Measurements from ENCODE around the gene SLC28A1.
"Not testable (repeated sequence)": the region's sequence is repeated elsewhere in the genome, so short reads cannot be mapped to it uniquely, and the experiment has no call there.

SLC28A1 gene

DNA sequence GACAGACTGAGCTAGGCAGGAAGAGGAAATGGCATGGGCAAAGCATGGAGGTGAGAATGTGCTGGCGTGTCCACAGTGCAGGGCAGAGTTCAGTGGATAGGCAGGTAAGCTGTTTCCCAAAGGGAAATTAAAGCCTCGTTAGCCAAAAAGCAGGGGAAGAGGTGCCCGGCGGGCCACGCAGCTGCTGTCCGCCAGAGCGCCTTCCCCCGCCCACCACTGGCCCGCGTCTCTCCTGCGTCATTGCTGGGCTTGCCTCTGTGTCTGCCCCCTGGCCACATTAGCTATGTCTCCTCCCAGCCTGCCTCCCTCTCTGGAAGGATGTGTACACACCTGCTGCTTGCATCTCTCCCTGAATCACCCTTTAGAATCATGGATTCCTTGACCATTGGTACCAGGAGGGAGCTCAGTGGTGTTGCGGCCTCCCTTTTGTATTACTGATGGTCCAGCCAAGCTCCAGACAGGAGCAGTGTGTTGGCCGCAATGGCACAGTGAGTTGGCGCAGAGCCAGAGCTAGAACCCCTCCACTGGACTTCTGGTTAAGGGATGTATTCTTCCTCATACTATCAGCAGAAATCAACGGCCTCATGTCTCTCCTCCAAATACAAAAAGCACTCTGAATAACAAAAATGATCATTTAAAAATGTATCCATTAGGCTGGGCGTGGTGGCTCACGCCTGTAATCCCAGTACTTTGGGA, 26.6 kb downstream of the SLC28A1 start:
- DNase-seq, result no peak

DNA sequence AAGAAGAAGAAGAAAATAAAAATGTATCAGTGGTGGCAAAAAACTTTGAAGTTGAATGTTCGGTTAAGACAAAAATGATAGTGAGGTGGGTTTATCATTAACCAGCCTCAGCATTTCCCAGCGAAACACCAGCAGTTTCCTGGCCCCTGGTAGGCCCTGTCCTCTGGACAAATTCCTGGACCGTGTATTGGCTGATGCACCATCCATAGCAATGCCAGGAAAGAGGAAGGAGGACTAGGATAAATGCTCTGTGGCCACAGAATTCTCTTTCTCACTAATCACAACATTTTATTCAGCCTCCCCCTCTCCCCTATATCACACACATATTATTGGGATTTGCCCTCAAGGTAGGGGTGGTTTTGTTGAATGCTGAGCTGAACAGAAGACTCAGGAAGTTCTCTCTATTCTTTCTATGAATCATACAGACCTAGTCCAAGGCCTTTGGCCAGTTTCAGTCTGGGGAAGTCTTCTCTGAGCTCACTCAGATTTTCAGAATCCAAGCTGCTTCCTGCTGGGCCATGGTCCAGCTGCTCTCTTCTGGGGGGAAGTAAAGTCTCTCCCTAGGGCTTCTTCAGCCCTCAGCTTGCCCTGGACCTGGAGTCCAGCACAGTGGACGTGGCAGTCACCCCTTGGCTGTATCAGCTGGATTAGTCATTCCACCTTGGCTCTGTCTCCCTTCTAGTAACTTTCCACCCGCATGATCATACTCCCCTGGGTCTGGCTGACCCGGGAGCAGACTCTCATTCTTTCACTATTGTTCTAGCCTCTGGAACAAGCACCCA, 27.6 kb downstream of the SLC28A1 start:
- DNase-seq, result peak; percentile 23

DNA sequence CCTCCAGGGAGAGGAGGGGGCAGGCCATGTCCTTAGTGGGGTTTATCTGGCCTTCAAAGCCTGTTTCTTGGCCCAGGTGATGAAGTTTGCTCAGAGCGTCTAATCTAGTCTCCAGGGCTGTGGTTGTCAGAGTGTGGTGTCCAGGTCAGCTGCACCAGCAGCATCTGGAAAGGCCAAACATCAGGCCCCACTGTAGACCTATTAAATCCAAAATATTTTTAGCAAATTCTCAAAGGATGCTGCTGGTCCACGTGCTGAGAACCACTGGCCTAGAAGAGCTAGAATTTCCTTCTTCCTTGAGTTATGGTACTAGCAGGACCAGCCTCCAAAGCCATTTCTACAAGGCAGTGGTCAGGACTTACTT, 28.9 kb downstream of the SLC28A1 start:
- DNase-seq, result no peak

DNA sequence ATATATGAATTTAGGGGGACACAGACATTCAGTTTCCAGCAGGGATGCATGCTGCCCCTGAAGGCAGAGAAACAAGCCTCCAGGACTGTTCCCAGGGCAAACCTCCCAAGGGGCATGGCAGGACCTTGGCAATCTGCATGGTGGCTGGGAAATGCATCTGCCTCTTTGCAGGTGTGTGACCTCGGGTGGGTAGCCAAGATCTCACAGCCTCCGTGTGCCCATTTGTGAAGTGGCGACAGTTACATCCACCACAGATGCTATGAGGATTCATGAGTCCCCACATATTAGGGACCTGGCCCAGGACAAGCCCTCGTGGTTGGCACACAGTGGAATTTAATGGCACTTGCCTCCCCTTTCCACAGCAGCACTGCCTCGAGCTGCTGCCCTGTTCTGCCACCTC, 29.9 kb downstream of the SLC28A1 start:
- no peak for DNase-seq

DNA sequence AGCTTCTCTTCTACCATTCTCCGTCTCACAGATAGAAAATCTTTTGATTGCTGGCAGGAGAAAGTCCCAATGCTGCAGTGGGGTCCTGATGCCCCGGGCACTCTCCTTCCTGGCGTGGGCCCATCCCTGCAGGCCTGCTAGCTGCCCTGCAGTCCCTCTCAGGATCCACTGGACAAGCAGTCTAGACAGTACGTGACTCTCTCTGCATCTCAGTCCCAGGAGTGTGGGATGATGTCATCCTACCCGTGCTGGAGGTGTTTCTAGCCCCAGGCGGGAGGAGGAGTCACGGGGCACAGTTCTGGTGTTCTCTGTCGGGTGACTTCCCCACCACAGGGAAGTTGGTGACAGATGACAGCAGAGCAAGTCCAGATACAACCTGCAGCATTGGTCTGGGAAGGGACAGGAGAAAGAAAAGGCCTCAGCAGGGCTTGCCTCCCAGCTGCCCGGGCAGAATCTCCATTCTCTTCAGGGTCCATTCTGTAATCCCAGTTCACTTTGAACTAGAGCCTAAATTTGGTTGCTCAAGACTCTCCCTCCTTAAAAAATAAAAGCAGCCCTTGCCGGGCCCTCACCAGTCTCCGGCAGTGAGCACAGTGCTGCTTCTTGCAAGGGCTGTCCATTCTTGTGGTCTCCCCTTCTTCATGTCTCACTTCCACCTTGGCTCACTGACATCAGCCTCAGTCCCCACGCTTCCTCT, 30.6 kb downstream of the SLC28A1 start:
- peak; percentile 91 for DNase-seq

DNA sequence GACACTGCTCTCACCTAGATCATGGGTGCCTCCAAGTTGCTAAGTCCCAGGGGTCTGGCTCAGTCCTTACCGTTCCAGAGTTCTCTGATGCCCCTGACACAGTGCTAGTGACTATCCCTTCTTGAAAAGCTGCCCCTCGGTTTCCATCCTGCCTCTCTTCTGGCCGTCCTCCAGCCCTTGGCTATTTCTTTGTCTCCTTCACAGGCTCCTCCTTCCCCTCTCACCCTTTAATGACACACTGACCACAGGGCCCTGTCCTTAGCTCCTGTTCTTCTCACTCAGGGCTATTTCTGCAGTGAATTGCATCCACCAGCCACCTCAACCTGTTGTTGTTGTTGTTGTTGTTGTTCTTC, 31.1 kb downstream of the SLC28A1 start:
- no peak for DNase-seq

DNA sequence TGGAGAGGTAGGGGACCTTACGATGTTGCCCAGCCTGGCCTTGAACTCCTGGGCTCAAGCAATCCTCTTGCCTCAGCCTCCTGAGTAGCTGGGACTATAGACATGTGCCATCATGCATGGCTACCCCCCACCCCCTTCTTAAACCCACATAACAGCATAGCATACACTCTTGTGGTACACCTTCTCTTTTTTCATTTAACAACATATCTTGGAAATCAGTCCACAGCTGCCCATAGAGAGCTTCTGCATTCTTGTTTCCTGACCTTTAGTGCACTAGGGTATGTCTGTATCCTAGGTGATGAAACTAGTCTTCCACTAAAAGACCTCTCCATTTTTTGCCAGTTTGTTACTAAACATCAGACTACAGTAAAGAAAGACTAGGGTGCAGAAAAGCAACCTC, 33.0 kb downstream of the SLC28A1 start:
- no peak for DNase-seq

DNA sequence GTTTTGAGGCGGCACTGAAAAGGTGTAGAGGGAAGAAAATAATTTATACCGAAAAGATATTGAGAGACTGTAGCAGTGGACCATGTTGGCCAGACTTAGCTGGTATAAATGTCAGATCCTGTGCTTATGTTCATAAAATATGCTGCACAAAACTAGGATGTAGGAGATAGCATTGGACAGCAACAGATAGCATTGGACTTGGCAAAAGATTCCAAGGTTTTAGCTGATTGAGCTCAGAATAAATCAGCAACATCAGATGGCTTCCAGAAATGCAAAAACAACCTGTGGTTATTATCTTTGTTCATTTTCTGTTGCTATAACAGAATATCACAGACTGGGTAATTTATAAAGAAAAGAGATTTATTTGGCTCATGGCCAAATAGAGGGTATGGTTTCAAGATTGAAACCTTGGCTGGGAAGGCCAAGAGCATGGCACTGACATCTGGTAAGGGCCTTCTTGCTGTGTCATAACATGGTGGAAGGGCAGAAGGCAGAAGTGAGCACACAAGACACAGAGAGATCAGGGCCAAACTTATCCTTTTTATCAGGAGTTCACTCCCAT, 34.7 kb downstream of the SLC28A1 start:
- DNase-seq, result peak; percentile 30

DNA sequence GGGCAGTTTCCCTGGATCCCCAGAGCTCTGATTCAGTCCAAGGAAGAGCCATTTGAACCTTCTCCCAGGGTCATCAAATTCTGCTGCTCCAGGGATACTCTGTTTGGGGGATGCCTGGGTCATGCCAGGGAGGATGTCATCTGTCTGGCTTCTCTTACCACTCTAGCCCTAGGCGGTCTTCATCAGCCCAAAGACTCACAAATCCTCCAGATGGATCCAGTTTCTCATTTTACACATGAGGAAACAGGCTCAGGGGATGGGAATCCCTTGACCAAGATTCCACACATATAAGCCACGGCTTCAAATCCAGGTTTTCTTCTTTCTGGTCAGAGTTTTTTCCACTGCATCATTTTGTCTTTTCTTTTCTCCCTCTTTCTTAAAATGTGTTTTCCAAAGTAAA, 36.7 kb downstream of the SLC28A1 start:
- no peak for DNase-seq

DNA sequence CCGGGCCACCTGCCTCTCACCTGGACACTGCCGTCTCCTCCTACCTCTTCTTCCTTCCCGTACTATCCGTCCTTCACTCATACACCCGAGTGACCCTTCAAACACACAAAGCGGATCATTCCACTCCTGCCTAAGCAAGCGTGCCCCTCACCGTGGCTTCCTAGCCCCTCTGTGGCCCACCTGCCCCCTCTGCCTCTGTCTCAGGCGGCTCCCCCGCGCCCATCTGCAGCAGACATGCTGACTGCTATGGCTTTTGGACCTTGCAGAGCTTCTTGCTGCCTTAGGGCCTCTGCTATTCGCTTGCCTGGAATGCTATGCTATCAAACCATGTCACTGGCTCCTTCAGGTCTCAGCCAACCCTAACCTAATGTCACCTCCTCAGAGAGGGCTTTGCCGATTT, 38.1 kb downstream of the SLC28A1 start:
- DNase-seq, result no peak

DNA sequence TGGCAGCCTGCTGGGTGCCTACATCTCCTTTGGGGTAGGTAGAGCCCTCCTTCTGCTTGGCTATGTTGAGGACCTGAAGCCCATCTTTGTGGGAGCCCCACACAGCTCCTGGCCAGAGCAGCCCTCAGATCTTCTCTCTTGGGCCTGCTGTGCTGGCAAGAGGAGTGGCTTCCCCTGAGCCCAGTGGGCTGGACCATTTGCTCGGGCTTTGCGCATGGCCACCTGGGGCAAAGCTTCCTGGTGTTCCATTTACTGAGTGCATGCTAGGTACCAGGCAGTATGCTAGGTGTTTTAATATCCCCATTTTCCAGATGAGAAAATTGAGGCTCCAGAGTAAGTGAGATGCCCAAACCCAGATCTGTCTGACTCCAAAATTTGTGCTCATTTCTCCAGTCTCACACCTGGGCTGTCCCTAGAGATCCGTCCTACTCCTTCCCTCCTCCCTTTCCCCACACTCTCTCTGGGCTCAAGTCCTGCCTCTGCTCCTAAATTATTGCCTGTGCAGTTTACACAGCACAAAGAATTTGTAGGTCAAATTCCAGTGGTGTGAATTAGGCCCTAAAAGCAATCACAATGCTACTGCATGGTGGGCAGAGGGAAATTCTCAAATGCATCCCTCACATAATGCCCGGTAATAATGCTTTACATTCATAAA, 39.7 kb downstream of the SLC28A1 start:
- no peak for DNase-seq

DNA sequence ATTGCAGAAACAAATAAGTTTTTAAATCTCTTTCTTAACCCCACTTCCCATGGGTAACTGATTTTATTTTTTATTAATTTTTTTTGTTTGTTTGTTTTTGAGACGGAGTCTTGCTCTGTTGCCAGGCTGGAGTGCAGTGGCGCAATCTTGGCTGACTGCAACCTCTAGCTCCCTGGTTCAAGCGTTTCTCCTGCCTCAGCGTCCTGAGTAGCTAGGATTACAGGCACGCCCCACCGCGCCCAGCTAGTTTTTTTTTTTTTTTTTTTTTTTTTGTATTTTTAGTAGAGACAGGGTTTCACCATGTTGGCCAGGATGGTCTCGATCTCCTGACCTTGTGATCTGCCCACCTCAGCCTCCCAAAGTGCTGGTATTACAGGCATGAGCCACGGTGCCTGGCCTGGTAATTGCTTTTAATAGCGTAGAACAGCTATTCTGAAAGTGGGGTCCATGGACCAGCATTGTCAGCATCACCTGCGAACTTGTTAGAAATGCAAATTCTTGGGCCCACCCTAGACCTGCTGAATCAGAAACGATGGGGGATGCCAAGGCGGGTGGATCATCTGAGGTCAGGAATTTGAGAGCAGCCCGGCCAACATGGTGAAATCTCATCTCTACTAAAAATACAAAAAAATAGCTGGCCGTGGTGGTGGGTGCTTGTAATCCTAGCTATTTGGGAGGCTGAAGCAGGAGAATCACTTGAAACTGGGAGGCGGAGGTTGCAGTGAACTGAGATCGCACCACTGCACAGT, 40.5 kb downstream of the SLC28A1 start:
- not testable (repeated sequence) for DNase-seq

DNA sequence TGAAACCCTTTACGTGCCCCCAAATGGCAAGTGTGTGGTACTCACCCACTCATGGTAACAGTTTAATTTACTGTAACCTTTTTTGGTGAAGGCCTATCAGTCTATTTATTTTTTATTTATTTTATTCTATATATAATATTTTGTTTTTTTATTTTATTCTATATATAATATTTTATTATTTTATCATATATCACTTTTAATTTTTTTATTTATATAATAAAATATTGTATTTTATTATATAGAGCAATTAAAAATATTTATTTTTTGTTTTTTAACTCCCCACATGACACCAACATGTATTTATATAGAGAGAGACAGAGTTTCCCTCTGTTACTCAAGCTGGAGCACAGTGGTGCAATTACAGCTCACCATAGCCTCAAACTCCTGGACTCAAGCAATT, 41.4 kb downstream of the SLC28A1 start:
- no peak for DNase-seq

DNA sequence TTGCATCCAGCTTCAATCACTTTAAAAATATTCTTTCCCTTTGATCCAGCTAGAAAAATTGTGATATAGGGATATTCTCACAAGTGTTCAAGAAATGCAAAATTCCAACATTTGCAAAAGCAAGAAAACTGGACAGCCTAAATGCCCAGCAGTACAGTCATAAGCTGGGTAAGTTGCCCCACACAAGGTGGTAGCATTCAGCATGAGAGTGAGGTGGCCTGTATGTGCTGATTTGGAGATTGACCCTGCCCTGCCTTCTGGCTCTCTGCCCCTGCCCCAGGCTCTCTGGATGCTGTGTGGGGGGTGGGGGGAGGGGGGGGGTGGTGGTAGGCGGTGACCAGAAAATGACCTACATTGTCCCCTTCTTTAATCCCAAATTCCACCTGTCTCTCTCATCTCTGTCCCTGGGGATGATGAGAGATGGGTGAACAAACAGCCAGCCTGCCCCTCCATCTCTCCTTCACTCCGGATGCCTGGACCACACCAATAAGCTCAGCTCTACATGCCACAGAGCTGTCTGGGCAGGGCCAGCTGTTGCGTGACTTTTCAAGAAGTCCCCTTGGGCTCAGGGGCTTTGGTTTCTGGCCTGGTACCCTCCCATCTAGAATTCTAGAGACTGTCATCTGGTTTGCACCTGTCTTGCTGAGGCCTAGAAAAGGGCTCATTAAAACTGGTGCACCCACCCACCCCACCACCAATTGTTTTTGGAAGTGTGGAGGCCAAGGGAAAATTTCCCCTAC, 42.2 kb downstream of the SLC28A1 start:
- no peak for DNase-seq

DNA sequence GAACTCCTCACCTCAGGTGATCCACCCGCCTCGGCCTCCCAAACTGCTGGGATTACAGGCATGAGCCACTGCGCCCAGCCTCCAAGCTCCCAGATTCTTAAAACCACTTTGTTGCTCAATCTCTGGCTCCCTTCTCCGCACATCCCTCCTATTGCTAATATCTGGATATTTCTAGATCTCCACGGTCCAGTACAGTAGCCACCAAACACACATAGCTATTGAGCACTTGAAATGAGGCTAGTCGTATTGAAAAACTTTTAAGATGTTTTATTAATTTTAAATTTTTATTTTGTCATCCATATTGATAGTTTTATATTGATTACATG, 44.3 kb downstream of the SLC28A1 start:
- DNase-seq, result no peak

DNA sequence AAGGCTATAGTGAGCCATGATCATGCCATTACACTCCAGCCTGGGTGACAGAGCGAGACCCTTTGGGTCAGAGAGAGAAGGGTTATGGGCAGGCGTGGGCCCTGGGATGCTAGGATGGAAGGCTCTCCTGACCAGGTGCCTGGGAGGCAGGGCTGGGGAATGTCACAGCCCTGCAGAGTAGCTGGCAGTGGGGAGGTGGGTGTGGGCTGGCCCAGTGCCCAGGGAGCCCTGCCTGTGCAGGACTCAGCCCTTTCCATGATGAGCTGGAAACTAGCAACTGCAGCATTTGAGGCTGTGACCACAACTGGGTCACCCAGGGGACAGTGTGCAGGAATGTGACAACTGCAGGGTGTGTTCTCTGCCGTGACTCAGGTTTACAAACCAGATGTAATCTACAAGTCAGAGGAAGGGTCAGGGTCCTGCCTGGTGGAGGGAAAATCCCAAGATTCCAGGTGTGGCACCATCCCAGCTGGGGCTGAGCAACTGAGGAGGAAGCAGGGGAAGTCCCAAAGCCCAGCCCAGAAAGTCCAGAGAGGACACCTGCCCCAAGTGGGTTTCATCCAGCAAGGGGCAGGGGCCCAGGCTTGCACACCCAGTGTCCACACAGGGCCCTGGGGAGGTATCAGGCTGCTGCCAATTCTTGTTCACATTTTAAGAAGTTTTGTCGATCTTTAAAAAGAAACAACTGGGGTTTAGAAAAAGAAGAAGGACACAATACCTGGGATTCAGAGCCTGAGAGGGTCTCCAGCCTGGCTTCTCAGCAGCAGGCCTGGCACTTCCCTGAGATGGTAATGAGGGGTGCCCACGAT, 45.5 kb downstream of the SLC28A1 start:
- DNase-seq, result peak; percentile 96

DNA sequence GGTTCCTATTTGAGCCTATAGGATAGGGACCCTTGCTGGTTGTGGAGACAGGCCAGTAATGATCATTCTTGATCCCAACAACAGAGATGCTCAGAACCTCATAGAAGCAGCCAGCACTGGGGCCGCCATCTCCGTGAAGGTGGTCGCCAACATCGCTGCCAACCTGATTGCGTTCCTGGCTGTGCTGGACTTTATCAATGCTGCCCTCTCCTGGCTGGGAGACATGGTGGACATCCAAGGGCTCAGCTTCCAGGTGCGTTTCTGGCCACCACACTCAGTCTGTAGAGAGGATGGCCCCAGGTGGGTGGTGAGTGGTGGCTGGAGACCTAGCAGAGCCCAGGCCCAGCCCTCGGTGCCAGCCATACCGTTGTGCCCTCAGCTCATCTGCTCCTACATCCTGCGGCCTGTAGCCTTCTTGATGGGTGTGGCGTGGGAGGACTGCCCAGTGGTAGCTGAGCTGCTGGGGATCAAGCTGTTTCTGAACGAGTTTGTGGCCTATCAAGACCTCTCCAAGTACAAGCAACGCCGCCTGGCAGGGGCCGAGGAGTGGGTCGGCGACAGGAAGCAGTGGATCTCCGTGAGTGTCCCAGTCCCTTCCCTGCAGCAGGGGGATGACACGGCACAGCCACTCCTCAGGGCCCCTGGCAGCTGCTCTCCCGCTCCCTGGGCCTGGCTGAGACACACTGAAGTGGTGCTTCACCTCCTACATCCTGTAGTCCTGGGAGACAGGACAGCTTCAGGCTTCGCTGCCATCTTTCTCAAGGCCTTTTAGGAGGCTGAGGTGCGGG, 50.7 kb downstream of the SLC28A1 start:
- DNase-seq, result no peak

DNA sequence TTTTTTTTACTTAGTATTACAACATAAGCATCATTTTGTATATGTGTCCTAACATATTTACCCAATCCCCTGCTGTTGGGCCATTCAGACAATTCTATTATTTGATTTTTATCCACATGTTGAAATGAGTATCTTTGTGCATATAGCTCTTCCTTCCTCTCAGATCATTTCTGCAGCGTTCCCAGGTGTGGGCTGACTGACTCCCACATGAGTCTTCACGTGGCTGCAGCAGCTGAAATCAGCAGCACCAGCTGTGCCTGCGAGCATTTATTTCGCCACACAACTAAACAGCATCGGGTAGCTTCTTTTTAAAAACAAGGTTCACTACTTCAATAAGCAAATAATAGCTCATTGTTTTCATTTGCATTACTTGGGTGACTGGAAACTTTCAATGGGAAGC, 52.7 kb downstream of the SLC28A1 start:
- DNase-seq, result peak; percentile 72

DNA sequence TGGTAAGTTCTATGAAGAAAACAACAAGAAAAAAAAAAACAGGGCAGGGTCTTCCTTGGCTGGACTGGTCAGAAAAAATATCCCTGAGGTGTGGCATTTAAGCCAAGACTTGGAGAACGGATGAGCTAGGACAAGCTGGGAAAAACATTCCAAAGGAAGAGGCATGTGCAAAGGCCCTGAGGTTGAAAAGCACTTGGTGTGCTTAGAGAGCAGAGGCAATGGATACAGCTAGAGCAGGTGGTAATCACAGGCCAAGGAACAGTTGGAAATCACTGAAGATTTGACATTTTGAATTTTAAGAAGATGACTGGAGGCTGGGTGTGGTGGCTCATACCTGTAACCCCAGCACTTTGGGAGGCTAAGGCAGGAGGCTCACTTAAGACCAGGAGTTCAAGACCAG, 54.3 kb downstream of the SLC28A1 start:
- no peak for DNase-seq

DNA sequence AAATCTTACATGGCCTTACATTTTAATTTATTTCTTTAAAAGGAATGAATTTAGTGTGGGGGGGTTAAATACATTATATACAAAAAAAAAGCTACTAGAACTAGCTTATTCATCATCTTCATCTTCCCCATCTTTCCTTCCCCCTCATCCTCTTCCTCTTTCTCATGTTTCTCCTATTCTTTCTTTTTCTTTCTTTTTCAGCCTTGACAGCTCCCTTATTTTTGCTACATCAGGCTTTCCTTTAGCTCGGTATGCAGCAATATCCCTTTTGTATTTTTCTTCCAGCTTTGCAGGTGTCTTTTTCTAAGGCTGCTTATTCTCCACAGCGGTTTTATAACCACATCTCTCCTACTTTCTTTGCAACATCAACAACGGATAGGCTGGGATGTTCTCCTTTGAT, 55.9 kb downstream of the SLC28A1 start:
- no peak for DNase-seq

Measured in RPMI8226 (cell line).